ENCODE results near the gene POT1. TPM values are rescaled to one million over a fixed set of nuclear protein-coding genes. Genes with fewer than 3 reads are reported as not detected.

The POT1 gene
- polyA plus RNA-seq, 1 donor from 2014 or later: 18.6 TPM

- Mint-ChIP-seq H3K36me3 (no peaks in the 10 kb centered on the region), H3K27me3 (no peaks in the 10 kb centered on the region), H3K27ac (peak overlapping the region; percentile 76 to 98 (median 96)), H3K9me3 (no peaks in the 10 kb centered on the region), H3K4me1 (peaks cover 17 to 25% (median 22%) of the 10 kb centered on the region in 3 donors), H3K4me3 (peak overlapping the region; percentile 89 to 98 (median 95))
Observed at GRCh38 chr7:124930173-124930623, 573 bp upstream of the POT1 start.

- H3K4me3 Mint-ChIP-seq: peak overlapping the region in 1 of 4 donors; percentile 49
- H3K27ac Mint-ChIP-seq: no peak overlapping the region
- no peaks in the 10 kb centered on the region for H3K27me3 Mint-ChIP-seq
- H3K36me3 Mint-ChIP-seq: peaks cover 2% of the 10 kb centered on the region
- H3K4me1 Mint-ChIP-seq: peaks cover 21 to 35% (median 31%) of the 10 kb centered on the region in 3 donors
- H3K9me3 Mint-ChIP-seq: no peaks in the 10 kb centered on the region
Observed at GRCh38 chr7:124924906-124925305, 4.7 kb downstream of the POT1 start.

GRCh38 chr7:124922200-124922599 lies 7.4 kb downstream of the POT1 start:
- Mint-ChIP-seq H3K4me3 (no peak overlapping the region), H3K27me3 (no peaks in the 10 kb centered on the region), H3K4me1 (peaks cover 12 to 21% (median 14%) of the 10 kb centered on the region in 3 donors), H3K27ac (no peak overlapping the region), H3K9me3 (no peaks in the 10 kb centered on the region), H3K36me3 (peaks cover 2% of the 10 kb centered on the region)

GRCh38 chr7:124919841-124920240 lies 9.8 kb downstream of the POT1 start:
- Mint-ChIP-seq H3K27me3 (no peaks in the 10 kb centered on the region), H3K4me1 (peaks cover 10 to 18% (median 10%) of the 10 kb centered on the region in 3 donors), H3K9me3 (no peaks in the 10 kb centered on the region), H3K4me3 (peak overlapping the region in 1 of 4 donors; percentile 1), H3K36me3 (peaks cover 2% of the 10 kb centered on the region), H3K27ac (no peak overlapping the region)

GRCh38 chr7:124918662-124919061 lies 11.0 kb downstream of the POT1 start:
- no peak overlapping the region for H3K27ac Mint-ChIP-seq
- H3K4me1 Mint-ChIP-seq: peaks cover 3 to 9% (median 5%) of the 10 kb centered on the region in 3 donors
- H3K4me3 Mint-ChIP-seq: no peak overlapping the region
- H3K27me3 Mint-ChIP-seq: no peaks in the 10 kb centered on the region
- no peaks in the 10 kb centered on the region for H3K9me3 Mint-ChIP-seq
- peaks cover 1% of the 10 kb centered on the region for H3K36me3 Mint-ChIP-seq

GRCh38 chr7:124915242-124915641 lies 14.4 kb downstream of the POT1 start:
- no peaks in the 10 kb centered on the region for H3K9me3 Mint-ChIP-seq
- no peaks in the 10 kb centered on the region for H3K27me3 Mint-ChIP-seq
- H3K36me3 Mint-ChIP-seq: peaks cover 1% of the 10 kb centered on the region
- H3K4me1 Mint-ChIP-seq: peaks cover 0 to 5% (median 2%) of the 10 kb centered on the region in 3 donors
- no peak overlapping the region for H3K27ac Mint-ChIP-seq
- H3K4me3 Mint-ChIP-seq: no peak overlapping the region

- no peaks in the 10 kb centered on the region for H3K27me3 Mint-ChIP-seq
- H3K4me3 Mint-ChIP-seq: no peak overlapping the region
- H3K36me3 Mint-ChIP-seq: peaks cover 1% of the 10 kb centered on the region
- H3K4me1 Mint-ChIP-seq: peaks cover 0 to 5% (median 2%) of the 10 kb centered on the region in 3 donors
- no peaks in the 10 kb centered on the region for H3K9me3 Mint-ChIP-seq
- H3K27ac Mint-ChIP-seq: no peak overlapping the region
Observed at GRCh38 chr7:124914298-124914697, 15.3 kb downstream of the POT1 start.

GRCh38 chr7:124912972-124913371 lies 16.7 kb downstream of the POT1 start:
- H3K4me1 Mint-ChIP-seq: peaks cover 0 to 6% (median 2%) of the 10 kb centered on the region in 3 donors
- no peak overlapping the region for H3K4me3 Mint-ChIP-seq
- H3K27ac Mint-ChIP-seq: no peak overlapping the region
- peaks cover 1% of the 10 kb centered on the region for H3K36me3 Mint-ChIP-seq
- H3K27me3 Mint-ChIP-seq: no peaks in the 10 kb centered on the region
- no peaks in the 10 kb centered on the region for H3K9me3 Mint-ChIP-seq

GRCh38 chr7:124909808-124910207 lies 19.8 kb downstream of the POT1 start:
- H3K27ac Mint-ChIP-seq: no peak overlapping the region
- no peaks in the 10 kb centered on the region for H3K9me3 Mint-ChIP-seq
- H3K36me3 Mint-ChIP-seq: peaks cover 6% of the 10 kb centered on the region
- peaks cover 0 to 11% (median 7%) of the 10 kb centered on the region in 3 donors for H3K4me1 Mint-ChIP-seq
- H3K4me3 Mint-ChIP-seq: no peak overlapping the region
- H3K27me3 Mint-ChIP-seq: no peaks in the 10 kb centered on the region

- Mint-ChIP-seq H3K9me3 (no peaks in the 10 kb centered on the region), H3K36me3 (peaks cover 11% of the 10 kb centered on the region), H3K27me3 (no peaks in the 10 kb centered on the region), H3K27ac (no peak overlapping the region), H3K4me3 (no peak overlapping the region), H3K4me1 (peaks cover 0 to 18% (median 15%) of the 10 kb centered on the region in 3 donors)
Observed at GRCh38 chr7:124908259-124908658, 21.4 kb downstream of the POT1 start.

- no peaks in the 10 kb centered on the region for H3K9me3 Mint-ChIP-seq
- H3K27me3 Mint-ChIP-seq: no peaks in the 10 kb centered on the region
- H3K4me1 Mint-ChIP-seq: peaks cover 0 to 21% (median 17%) of the 10 kb centered on the region in 3 donors
- no peak overlapping the region for H3K4me3 Mint-ChIP-seq
- H3K36me3 Mint-ChIP-seq: peaks cover 14% of the 10 kb centered on the region
- no peak overlapping the region for H3K27ac Mint-ChIP-seq
Observed at GRCh38 chr7:124907490-124907889, 22.1 kb downstream of the POT1 start.

GRCh38 chr7:124898531-124898930 lies 31.1 kb downstream of the POT1 start:
- Mint-ChIP-seq H3K4me1 (peaks cover 0 to 6% (median 2%) of the 10 kb centered on the region in 3 donors), H3K4me3 (no peak overlapping the region), H3K27me3 (no peaks in the 10 kb centered on the region), H3K9me3 (peaks cover 0 to 2% (median under 1%) of the 10 kb centered on the region in 3 donors), H3K27ac (no peak overlapping the region), H3K36me3 (peaks cover 8% of the 10 kb centered on the region)

- Mint-ChIP-seq H3K27me3 (no peaks in the 10 kb centered on the region), H3K4me3 (no peak overlapping the region), H3K27ac (no peak overlapping the region), H3K9me3 (peaks cover 0 to 2% (median 0%) of the 10 kb centered on the region in 3 donors), H3K4me1 (no peaks in the 10 kb centered on the region), H3K36me3 (peaks cover 11% of the 10 kb centered on the region)
Observed at GRCh38 chr7:124896001-124896400, 33.6 kb downstream of the POT1 start.

GRCh38 chr7:124893140-124893827 lies 36.3 kb downstream of the POT1 start:
- Mint-ChIP-seq H3K27ac (no peak overlapping the region), H3K36me3 (peaks cover 16% of the 10 kb centered on the region), H3K9me3 (peaks cover 0 to 2% (median 0%) of the 10 kb centered on the region in 3 donors), H3K4me3 (no peak overlapping the region), H3K4me1 (no peaks in the 10 kb centered on the region), H3K27me3 (no peaks in the 10 kb centered on the region)

- Mint-ChIP-seq H3K9me3 (no peaks in the 10 kb centered on the region), H3K4me3 (no peak overlapping the region), H3K27me3 (no peaks in the 10 kb centered on the region), H3K36me3 (peaks cover 11% of the 10 kb centered on the region), H3K27ac (no peak overlapping the region), H3K4me1 (no peaks in the 10 kb centered on the region)
Observed at GRCh38 chr7:124887247-124887646, 42.4 kb downstream of the POT1 start.

GRCh38 chr7:124881981-124882380 lies 47.6 kb downstream of the POT1 start:
- Mint-ChIP-seq H3K9me3 (no peaks in the 10 kb centered on the region), H3K36me3 (peaks cover 3% of the 10 kb centered on the region), H3K27me3 (no peaks in the 10 kb centered on the region), H3K4me1 (no peaks in the 10 kb centered on the region), H3K27ac (no peak overlapping the region), H3K4me3 (no peak overlapping the region)
